HuH-7.5 (cell line): ENCODE data around the gene PATJ.
"Not testable (repeated sequence)": the region's sequence is repeated elsewhere in the genome, so short reads cannot be mapped to it uniquely, and the experiment has no call there.

ENCODE experiments used
- DNase-seq: peaks from one replicate; pipeline ENCODE4 v3.0.0; 2011; ENCODE audit warnings: low spot score

PATJ gene

DNA sequence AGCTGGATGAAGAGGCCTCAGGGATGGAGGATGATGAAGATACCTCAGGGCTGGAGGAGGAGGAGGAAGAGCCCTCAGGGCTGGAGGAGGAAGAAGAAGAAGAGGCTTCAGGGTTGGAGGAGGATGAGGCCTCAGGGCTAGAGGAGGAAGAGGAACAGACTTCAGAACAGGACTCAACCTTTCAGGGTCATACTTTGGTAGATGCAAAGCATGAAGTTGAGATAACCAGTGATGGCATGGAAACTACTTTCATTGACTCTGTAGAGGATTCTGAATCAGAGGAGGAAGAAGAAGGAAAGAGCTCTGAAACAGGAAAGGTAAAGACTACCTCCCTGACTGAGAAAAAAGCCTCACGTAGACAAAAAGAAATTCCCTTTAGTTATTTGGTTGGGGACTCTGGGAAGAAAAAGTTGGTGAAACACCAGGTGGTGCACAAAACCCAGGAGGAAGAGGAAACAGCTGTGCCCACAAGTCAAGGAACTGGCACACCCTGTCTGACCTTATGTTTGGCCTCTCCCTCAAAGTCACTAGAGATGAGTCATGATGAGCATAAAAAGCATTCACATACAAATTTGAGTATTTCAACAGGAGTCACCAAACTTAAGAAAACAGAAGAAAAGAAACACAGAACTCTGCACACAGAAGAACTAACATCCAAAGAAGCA lies 467.8 kb downstream of the PATJ start:
- DNase-seq, result no peak

DNA sequence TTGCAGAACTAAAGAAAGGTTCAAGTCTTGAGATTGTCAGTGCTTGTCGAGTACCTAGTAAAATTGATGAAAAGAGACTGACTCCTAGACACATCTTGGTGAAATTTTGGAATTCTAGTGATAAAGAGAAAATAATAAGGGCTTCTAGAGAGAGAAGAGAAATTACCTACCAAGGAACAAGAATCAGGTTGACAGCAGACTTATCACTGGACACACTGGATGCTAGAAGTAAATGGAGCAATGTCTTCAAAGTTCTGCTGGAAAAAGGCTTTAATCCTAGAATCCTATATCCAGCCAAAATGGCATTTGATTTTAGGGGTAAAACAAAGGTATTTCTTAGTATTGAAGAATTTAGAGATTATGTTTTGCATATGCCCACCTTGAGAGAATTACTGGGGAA lies 468.7 kb downstream of the PATJ start:
- DNase-seq, result no peak

DNA sequence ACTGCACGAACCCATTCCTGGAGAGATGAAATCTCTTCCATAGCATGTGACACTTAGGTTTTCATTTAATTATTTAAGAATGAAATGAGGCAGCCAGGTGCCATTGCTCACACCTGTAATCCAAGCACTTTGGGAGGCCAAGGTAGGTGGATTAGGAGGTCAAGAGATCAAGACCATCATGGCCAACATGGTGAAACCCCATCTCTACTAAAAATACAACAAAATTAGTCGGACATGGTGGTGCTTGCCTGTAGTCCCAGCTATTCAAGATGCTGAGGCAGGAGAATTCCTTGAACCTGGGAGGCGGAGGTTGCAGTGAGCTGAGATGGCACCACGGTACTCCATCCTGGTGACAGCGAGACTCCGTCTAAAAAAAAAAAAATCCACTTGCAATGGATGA lies 470.1 kb downstream of the PATJ start:
- no peak for DNase-seq

DNA sequence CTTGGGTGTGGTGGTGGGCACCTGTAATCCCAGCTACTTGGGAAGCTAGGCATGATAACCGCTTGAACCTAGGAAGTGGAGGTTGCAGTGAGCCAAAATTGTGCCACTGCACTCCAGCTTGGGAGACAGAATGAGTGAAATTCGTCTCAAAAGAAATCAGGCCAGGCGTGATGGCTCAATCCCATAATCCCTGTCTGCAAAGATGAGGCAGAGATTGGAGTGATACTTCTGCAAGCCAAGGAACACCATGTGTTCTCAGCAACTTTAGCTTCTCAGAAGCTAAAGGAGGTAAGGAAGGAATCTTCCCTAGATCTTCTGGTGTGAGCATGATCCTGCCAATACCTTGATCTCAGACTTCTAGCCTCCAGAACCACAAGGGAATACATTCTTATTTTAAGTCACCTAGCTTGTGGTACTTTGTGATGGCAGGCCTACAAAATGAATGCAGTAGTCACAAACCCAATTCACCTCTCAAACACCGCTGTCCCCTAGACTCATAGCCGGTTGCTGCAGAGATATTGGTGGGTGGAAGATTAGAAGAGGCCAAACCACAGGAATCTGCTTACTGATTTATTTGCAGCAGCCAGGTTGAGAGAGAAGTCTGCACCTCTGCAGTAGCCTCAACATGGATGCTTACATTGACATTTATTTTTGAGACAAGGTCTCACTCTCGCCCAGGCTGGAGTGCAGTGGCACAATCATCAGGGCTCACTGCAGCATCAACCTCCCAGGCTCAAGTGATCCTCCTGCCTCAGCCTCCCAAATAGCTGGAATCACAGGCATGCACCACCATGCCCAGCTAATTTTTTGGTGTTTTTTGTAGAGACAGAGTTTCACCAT lies 471.0 kb downstream of the PATJ start:
- DNase-seq, result no peak

DNA sequence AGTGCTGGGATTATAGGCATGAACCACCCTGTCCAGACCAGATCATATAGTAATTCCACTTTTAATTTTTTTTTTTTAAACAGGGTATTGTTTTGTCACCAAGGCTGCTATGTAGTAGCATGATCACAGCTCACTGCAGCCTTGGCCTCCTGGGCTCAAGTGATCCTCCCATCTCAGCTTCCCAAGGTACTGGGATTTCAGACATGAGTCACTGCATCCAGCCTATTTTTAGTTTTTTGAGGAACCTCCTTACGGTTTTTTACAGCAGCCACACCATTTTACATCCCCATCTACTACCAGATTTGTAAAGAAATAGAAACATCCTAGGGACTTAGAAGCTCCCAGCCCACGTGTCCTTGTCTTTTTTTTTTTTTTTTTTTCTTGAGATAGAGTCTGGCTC lies 476.3 kb downstream of the PATJ start:
- no peak for DNase-seq

DNA sequence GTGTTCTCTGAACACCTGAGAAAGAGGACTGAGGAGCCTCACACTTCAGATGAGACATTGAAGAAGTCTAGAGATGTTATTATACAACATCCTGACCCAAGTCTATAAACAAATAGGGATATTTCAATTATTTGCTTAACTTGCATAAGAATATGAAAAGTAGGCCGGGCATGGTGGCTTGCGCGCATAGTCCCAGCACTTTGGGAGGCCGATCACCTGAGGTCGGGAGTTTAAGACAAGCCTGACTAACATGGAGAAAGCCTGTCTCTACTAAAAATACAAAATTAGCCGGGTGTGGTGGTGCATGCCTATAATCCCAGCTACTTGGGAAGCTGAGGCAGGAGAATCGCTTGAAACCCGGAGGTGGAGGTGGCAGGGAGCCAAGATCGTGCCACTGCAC lies 478.2 kb downstream of the PATJ start:
- DNase-seq, result not testable (repeated sequence)

DNA sequence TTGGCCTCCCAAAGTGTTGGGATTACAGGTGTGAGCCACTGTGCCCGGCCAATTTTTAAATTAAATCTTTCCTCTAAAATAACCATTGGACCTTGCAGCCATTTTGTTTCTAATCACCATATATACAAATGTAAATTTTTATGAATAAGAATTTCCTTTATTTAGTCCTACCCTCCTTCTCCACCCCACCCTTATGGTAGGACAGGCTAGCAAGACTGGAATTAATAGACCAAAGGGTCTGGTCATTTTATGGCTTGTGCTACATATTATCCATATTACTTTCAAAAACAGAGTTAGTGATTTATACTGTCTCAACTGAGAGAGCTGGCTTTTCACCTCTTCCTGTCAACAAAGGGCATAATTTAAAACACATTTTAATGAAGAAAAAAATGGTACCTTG lies 478.9 kb downstream of the PATJ start:
- no peak for DNase-seq

DNA sequence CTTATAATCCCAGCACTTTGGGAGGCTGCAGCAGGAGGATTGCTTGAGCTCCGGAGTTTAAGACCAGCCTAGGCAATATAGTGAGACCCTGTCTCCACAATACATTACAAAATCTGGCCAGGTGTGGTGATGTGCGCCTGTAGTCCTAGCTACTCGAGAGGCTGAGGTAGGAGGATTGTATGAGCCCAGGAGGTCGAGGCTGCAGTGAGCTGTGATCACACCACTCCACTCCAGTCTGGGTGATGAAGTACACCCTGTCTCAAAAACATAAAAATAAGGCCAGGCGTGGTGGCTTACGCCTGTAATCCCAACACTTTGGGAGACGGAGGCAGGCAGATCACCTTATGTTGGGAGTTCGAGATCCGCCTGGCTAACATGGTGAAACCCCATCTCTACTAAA lies 480.0 kb downstream of the PATJ start:
- no peak for DNase-seq

DNA sequence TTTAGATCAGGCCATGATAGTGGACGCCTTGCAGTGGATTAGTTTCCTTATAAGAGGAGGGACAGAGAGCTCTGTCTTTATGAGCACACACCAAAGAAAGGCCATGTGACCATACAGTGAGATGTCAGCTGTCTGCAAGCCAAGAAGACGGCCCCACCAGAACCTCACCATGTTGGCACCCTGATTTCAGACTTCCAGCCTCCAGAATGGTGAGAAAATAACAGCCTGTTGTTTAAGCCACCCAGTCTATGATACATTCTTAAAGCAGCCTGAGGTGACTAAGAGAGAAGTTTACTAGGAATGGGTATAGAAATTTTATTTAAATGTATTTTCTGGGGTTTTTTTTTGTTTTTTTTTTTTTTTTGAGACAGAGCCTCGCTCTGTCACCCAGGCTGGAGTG lies 481.9 kb downstream of the PATJ start:
- DNase-seq, result no peak

DNA sequence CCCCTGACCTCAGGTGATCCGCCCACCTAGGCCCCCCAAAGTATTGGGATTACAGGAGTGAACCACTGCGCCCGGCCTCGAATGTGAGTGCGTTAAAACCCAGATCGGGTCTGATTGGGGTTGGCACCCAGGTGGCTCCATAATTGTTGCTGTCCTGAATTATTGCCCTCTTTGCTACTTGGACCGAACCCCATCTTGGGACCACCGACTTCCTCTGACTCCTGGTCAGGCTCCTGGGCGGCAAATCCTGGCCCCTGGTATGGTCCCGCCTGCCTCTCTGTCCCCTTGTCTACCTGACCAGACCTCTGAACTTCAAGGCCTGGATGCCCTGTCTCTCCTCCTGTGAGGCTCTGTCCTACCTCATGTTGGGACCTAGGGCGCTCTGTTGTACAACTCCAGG lies 485.2 kb downstream of the PATJ start:
- DNase-seq, result no peak
